ENCODE data around the gene FAT3.

FAT3 gene

DNA sequence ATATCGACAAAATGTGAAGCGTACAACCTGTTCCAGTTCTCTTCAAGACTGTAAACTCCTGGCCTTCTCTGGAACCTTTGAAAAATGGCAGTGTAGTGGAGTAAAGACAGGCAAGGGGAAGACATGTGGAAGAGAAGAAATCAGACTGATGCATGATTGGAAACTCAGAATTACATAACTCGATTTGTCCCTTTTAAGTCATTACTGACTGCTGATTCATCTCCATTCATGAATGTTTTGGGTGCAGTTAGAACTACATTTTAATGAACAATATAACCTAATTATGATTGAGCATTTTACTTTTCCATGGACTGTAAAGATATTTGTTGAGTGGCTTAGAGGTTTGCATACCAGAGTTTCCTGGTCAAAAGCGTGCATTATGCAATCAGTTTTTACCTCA, 32.9 kb downstream of the FAT3 start:
- Histone ChIP-seq H3K27me3 (ENCODE audit: control insufficient read depth in 1 of 2, insufficient read depth in 2 of 2, low read length in 2 of 2) (no peaks in the 10 kb centered on the region), H3K27ac (ENCODE audit: low read depth, low read length) (no peak overlapping the region), H3K4me1 (ENCODE audit: control insufficient read depth in 1 of 2, insufficient read depth in 2 of 2, low read length in 2 of 2) (no peaks in the 10 kb centered on the region), H3K9me3 (ENCODE audit: control insufficient read depth in 1 of 2, low read length in 2 of 2) (no peaks in the 10 kb centered on the region), H3K4me3 (ENCODE audit: low read depth in 1 of 2, low read length in 2 of 2) (no peak overlapping the region), H3K36me3 (ENCODE audit: control insufficient read depth in 1 of 2, insufficient read depth in 2 of 2, low read length in 2 of 2) (no peaks in the 10 kb centered on the region), H3K9ac (ENCODE audit: low read depth in 1 of 2, low read length in 2 of 2) (no peak overlapping the region)

DNA sequence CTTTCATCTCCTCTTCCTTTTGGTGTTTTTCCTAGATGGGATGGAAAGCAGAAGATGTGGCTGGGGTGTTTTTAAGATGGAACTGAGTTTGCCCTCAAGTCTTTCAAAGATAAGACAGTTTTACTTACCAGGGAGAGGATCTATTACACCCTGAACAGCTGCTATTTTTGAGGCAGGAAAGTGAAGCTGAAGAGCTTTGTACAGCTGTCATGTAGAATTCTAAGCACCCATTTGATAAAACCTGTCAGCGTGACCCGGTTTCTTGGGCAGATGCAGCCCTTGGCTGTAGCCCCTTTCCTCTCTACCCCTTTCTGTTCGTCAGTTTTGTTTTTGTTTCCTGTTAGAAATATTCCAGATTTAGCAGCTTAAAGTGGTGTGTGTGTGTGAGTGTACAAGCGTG, 35.2 kb downstream of the FAT3 start:
- H3K27me3 ChIP-seq (ENCODE audit: control insufficient read depth in 1 of 2, insufficient read depth in 2 of 2, low read length in 2 of 2) = no peaks in the 10 kb centered on the region
- H3K27ac ChIP-seq (ENCODE audit: low read depth, low read length) = no peak overlapping the region
- no peak overlapping the region for H3K9ac ChIP-seq (ENCODE audit: low read depth in 1 of 2, low read length in 2 of 2)
- no peaks in the 10 kb centered on the region for H3K4me1 ChIP-seq (ENCODE audit: control insufficient read depth in 1 of 2, insufficient read depth in 2 of 2, low read length in 2 of 2)
- no peaks in the 10 kb centered on the region for H3K36me3 ChIP-seq (ENCODE audit: control insufficient read depth in 1 of 2, insufficient read depth in 2 of 2, low read length in 2 of 2)
- no peak overlapping the region for H3K4me3 ChIP-seq (ENCODE audit: low read depth in 1 of 2, low read length in 2 of 2)
- no peaks in the 10 kb centered on the region for H3K9me3 ChIP-seq (ENCODE audit: control insufficient read depth in 1 of 2, low read length in 2 of 2)

DNA sequence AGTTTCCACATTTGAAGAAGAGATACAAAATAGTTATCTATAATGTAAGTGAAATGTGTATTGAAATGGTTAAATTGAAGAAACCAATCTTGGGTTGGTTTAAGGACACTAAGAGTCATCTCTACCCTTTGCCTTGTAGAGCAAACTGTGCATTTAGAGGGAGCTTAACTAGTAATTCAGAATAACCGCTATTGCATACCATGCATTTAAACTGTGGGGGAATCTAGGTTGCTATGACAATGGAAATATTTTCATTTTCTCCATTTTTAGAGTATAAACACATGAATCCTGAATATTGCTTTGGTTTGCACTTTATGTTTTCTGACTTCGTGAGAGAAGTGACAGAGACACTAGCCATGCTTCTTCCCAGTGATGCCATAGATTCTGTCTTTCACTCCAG, 39.7 kb downstream of the FAT3 start:
- Histone ChIP-seq H3K36me3 (ENCODE audit: control insufficient read depth in 1 of 2, insufficient read depth in 2 of 2, low read length in 2 of 2) (no peaks in the 10 kb centered on the region), H3K4me3 (ENCODE audit: low read depth in 1 of 2, low read length in 2 of 2) (no peak overlapping the region), H3K27me3 (ENCODE audit: control insufficient read depth in 1 of 2, insufficient read depth in 2 of 2, low read length in 2 of 2) (no peaks in the 10 kb centered on the region), H3K27ac (ENCODE audit: low read depth, low read length) (no peak overlapping the region), H3K9ac (ENCODE audit: low read depth in 1 of 2, low read length in 2 of 2) (no peak overlapping the region), H3K4me1 (ENCODE audit: control insufficient read depth in 1 of 2, insufficient read depth in 2 of 2, low read length in 2 of 2) (peaks cover 0 to 6% of the 10 kb centered on the region in 2 donors), H3K9me3 (ENCODE audit: control insufficient read depth in 1 of 2, low read length in 2 of 2) (no peaks in the 10 kb centered on the region)

DNA sequence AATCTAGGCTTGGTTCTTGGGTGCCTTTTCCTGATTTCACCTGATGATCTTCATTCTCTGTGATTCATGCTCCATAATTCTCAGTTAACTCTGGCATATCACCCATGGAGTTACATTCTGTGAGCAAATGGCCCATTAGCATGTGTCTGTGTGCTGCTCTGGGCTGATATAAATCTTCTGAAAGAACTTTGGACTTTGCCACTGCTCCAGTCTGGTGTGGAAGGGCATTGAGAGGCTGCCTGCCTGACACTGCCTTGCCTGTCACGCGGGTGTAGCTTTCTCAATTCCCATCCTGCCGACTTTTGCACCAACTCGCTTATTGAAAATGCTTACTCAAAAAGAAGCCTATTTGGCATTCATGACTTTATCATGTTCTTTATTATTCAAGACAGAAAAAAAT, 42.2 kb downstream of the FAT3 start:
- H3K36me3 ChIP-seq (ENCODE audit: control insufficient read depth in 1 of 2, insufficient read depth in 2 of 2, low read length in 2 of 2) = no peaks in the 10 kb centered on the region
- H3K4me1 ChIP-seq (ENCODE audit: control insufficient read depth in 1 of 2, insufficient read depth in 2 of 2, low read length in 2 of 2) = peaks cover 0 to 6% of the 10 kb centered on the region in 2 donors
- H3K9me3 ChIP-seq (ENCODE audit: control insufficient read depth in 1 of 2, low read length in 2 of 2) = no peaks in the 10 kb centered on the region
- no peak overlapping the region for H3K9ac ChIP-seq (ENCODE audit: low read depth in 1 of 2, low read length in 2 of 2)
- no peak overlapping the region for H3K27ac ChIP-seq (ENCODE audit: low read depth, low read length)
- no peak overlapping the region for H3K4me3 ChIP-seq (ENCODE audit: low read depth in 1 of 2, low read length in 2 of 2)
- H3K27me3 ChIP-seq (ENCODE audit: control insufficient read depth in 1 of 2, insufficient read depth in 2 of 2, low read length in 2 of 2) = no peaks in the 10 kb centered on the region

DNA sequence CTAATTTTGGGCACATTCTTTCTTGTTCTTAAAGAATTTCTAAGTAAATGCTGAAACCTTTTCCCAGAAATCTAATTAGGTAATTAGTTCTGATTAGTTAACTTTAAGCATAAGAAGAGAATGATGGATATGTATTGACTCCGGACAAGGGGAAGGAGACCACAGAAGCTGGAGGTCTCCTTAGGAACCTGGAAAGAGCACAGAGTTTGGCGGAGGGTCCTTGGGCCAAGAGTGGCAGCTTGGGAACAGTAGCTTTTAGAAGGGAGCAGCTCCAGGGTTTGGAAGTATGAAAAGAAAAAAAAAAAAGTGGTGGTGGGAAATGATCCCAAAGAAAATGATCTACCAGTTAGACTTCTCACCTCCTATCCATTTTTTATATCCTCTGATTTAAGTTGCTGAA, 42.7 kb downstream of the FAT3 start:
- Histone ChIP-seq H3K9ac (ENCODE audit: low read depth in 1 of 2, low read length in 2 of 2) (no peak overlapping the region), H3K9me3 (ENCODE audit: control insufficient read depth in 1 of 2, low read length in 2 of 2) (no peaks in the 10 kb centered on the region), H3K36me3 (ENCODE audit: control insufficient read depth in 1 of 2, insufficient read depth in 2 of 2, low read length in 2 of 2) (no peaks in the 10 kb centered on the region), H3K27me3 (ENCODE audit: control insufficient read depth in 1 of 2, insufficient read depth in 2 of 2, low read length in 2 of 2) (no peaks in the 10 kb centered on the region), H3K4me1 (ENCODE audit: control insufficient read depth in 1 of 2, insufficient read depth in 2 of 2, low read length in 2 of 2) (peaks cover 0 to 6% of the 10 kb centered on the region in 2 donors), H3K4me3 (ENCODE audit: low read depth in 1 of 2, low read length in 2 of 2) (no peak overlapping the region), H3K27ac (ENCODE audit: low read depth, low read length) (no peak overlapping the region)

DNA sequence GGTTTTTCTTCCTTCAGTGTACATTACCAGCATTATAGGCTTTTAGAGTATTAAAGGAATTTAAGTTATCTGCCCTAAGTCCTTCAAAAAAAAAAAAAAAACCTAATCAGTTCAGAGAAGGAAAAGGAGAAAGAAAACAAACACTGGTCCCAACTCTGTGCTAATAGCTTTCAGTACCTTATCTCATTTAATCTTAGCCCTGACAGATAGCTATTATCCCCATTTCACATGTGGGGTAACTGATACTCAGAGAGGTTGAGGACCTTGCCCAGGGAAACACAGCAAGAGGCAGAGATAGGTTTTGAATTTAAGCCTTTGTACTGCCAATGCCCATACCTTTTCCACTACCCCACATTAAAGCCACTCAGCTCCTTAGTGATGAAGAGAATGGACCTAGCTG, 43.4 kb downstream of the FAT3 start:
- H3K4me3 ChIP-seq (ENCODE audit: low read depth in 1 of 2, low read length in 2 of 2) = no peak overlapping the region
- H3K36me3 ChIP-seq (ENCODE audit: control insufficient read depth in 1 of 2, insufficient read depth in 2 of 2, low read length in 2 of 2) = no peaks in the 10 kb centered on the region
- no peak overlapping the region for H3K27ac ChIP-seq (ENCODE audit: low read depth, low read length)
- H3K9me3 ChIP-seq (ENCODE audit: control insufficient read depth in 1 of 2, low read length in 2 of 2) = no peaks in the 10 kb centered on the region
- no peak overlapping the region for H3K9ac ChIP-seq (ENCODE audit: low read depth in 1 of 2, low read length in 2 of 2)
- H3K27me3 ChIP-seq (ENCODE audit: control insufficient read depth in 1 of 2, insufficient read depth in 2 of 2, low read length in 2 of 2) = no peaks in the 10 kb centered on the region
- peaks cover 0 to 6% of the 10 kb centered on the region in 2 donors for H3K4me1 ChIP-seq (ENCODE audit: control insufficient read depth in 1 of 2, insufficient read depth in 2 of 2, low read length in 2 of 2)

DNA sequence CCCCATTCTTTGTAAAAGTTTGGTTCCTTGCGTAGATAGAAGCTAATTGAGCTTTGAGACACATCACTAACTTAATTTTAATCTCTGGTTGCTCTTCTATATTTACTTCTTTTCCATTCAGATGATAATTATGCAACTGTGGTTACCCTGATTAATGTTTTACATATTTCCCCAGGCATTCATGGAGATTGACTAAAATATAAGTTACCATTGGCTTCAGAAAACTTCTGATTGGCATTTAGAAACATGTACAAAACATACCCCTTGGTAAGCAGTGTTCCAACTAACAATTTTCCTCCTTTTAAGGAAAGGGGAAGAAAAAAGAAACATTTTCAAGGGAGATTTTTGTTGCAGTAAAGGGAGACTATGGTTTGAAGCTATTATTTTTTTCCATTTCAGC, 43.9 kb downstream of the FAT3 start:
- Histone ChIP-seq H3K9me3 (ENCODE audit: control insufficient read depth in 1 of 2, low read length in 2 of 2) (no peaks in the 10 kb centered on the region), H3K27me3 (ENCODE audit: control insufficient read depth in 1 of 2, insufficient read depth in 2 of 2, low read length in 2 of 2) (no peaks in the 10 kb centered on the region), H3K36me3 (ENCODE audit: control insufficient read depth in 1 of 2, insufficient read depth in 2 of 2, low read length in 2 of 2) (no peaks in the 10 kb centered on the region), H3K4me3 (ENCODE audit: low read depth in 1 of 2, low read length in 2 of 2) (no peak overlapping the region), H3K4me1 (ENCODE audit: control insufficient read depth in 1 of 2, insufficient read depth in 2 of 2, low read length in 2 of 2) (peaks cover 0 to 6% of the 10 kb centered on the region in 2 donors), H3K27ac (ENCODE audit: low read depth, low read length) (no peak overlapping the region), H3K9ac (ENCODE audit: low read depth in 1 of 2, low read length in 2 of 2) (no peak overlapping the region)

DNA sequence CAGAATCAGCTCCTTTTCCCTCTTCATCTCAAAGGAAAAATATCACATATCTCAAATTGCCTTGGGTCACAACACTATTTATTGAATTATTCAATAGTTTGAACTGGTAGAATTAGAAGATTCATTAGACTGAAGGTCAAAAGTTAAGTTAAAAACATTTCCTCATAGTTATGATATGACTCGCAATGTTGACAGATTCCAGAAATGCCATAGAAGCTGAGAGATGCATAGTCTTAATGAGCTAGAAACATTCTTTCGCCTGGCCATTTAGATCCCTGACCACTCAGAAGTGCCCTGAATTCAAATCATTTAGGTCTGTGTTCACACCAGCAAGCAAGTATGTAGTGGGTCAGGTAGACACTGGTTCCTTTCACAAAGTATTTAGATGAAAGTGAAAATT, 44.4 kb downstream of the FAT3 start:
- Histone ChIP-seq H3K27ac (ENCODE audit: low read depth, low read length) (no peak overlapping the region), H3K36me3 (ENCODE audit: control insufficient read depth in 1 of 2, insufficient read depth in 2 of 2, low read length in 2 of 2) (no peaks in the 10 kb centered on the region), H3K9me3 (ENCODE audit: control insufficient read depth in 1 of 2, low read length in 2 of 2) (no peaks in the 10 kb centered on the region), H3K27me3 (ENCODE audit: control insufficient read depth in 1 of 2, insufficient read depth in 2 of 2, low read length in 2 of 2) (no peaks in the 10 kb centered on the region), H3K9ac (ENCODE audit: low read depth in 1 of 2, low read length in 2 of 2) (no peak overlapping the region), H3K4me3 (ENCODE audit: low read depth in 1 of 2, low read length in 2 of 2) (no peak overlapping the region), H3K4me1 (ENCODE audit: control insufficient read depth in 1 of 2, insufficient read depth in 2 of 2, low read length in 2 of 2) (peaks cover 0 to 6% of the 10 kb centered on the region in 2 donors)

DNA sequence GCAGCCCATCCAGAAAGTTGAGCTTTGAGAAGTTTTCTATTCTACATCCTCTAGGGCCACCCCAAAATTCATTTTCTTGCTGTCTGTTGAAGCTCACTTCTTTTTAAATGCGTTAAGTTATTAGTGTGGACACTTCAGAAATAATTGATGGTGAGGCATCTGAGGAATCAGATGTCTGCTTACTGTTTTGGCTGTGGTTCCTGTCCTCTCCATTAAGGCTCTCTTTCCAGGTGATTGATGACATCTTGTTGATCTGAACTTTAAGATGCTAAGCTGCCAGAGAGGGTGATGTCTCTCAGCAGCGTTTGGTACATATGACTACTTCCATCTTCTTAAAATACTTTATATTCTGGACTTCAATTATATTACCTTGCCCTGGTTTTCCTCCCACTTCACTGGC, 45.2 kb downstream of the FAT3 start:
- Histone ChIP-seq H3K4me1 (ENCODE audit: control insufficient read depth in 1 of 2, insufficient read depth in 2 of 2, low read length in 2 of 2) (peaks cover 0 to 6% of the 10 kb centered on the region in 2 donors), H3K27me3 (ENCODE audit: control insufficient read depth in 1 of 2, insufficient read depth in 2 of 2, low read length in 2 of 2) (no peaks in the 10 kb centered on the region)

DNA sequence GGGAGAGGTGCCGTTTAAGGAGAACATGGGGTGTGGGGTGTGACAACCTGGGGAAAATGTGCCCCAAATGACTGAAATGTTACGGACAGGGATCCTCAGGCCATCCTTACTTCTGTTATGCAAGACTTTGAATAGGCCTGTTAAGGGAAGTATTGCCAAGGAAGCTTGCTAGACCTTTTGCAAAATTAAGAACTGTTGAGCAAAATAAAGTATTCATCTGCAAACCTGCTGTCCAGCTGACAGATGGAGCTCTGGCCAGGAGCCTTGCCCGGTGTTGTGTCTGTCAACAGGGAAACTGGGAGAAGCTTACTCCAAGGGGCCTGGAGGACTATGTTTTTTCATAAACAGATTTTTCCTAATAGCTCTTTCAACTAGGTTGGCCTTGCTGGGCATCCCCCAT, 48.0 kb downstream of the FAT3 start:
- no peaks in the 10 kb centered on the region for H3K9me3 ChIP-seq (ENCODE audit: control insufficient read depth in 1 of 2, low read length in 2 of 2)
- no peak overlapping the region for H3K9ac ChIP-seq (ENCODE audit: low read depth in 1 of 2, low read length in 2 of 2)
- H3K4me3 ChIP-seq (ENCODE audit: low read depth in 1 of 2, low read length in 2 of 2) = no peak overlapping the region
- H3K4me1 ChIP-seq (ENCODE audit: control insufficient read depth in 1 of 2, insufficient read depth in 2 of 2, low read length in 2 of 2) = peaks cover 0 to 6% of the 10 kb centered on the region in 2 donors
- H3K27ac ChIP-seq (ENCODE audit: low read depth, low read length) = no peak overlapping the region
- no peaks in the 10 kb centered on the region for H3K36me3 ChIP-seq (ENCODE audit: control insufficient read depth in 1 of 2, insufficient read depth in 2 of 2, low read length in 2 of 2)
- H3K27me3 ChIP-seq (ENCODE audit: control insufficient read depth in 1 of 2, insufficient read depth in 2 of 2, low read length in 2 of 2) = no peaks in the 10 kb centered on the region

More for the DNA sequence above, 45.2 kb downstream of the FAT3 start:
- Histone ChIP-seq H3K27ac (ENCODE audit: low read depth, low read length) (no peak overlapping the region), H3K9ac (ENCODE audit: low read depth in 1 of 2, low read length in 2 of 2) (no peak overlapping the region), H3K9me3 (ENCODE audit: control insufficient read depth in 1 of 2, low read length in 2 of 2) (no peaks in the 10 kb centered on the region), H3K36me3 (ENCODE audit: control insufficient read depth in 1 of 2, insufficient read depth in 2 of 2, low read length in 2 of 2) (no peaks in the 10 kb centered on the region), H3K4me3 (ENCODE audit: low read depth in 1 of 2, low read length in 2 of 2) (no peak overlapping the region)
